HepG2 (cell line): ENCODE results near the gene FAAP20. TPM values are rescaled to one million over a fixed set of nuclear protein-coding genes. Genes with fewer than 3 reads are reported as not detected.

Experiments
- DNMT1 ChIP-seq: sonication (generic); formaldehyde crosslinking; IDR thresholded peaks from 2 replicates; pipeline ENCODE4 v1.5.1; 2020; ENCODE audit warnings: mild to moderate bottlenecking, missing genetic modification reagents
- EEA1 ChIP-seq: sonication (generic); formaldehyde crosslinking; IDR thresholded peaks from 2 replicates; pipeline ENCODE4 v1.5.1; 2020; ENCODE audit warnings: mild to moderate bottlenecking, missing genetic modification reagents, borderline replicate concordance
- ELK4 ChIP-seq: sonication (generic); formaldehyde crosslinking; IDR thresholded peaks from 2 replicates; pipeline ENCODE4 v1.9.0; 2021; ENCODE audit warnings: missing genetic modification reagents, borderline replicate concordance
- FOXA1 ChIP-seq, 2 experiments: fragments of 450-650 bp in 1 of 2; sonication (generic) in 1 of 2; formaldehyde crosslinking in 1 of 2; IDR thresholded peaks; 2 replicates each; pipeline versions ENCODE4 v1.4.0 to v1.6.1; 2016 to 2020; ENCODE audit warnings: missing genetic modification reagents in 1 of 2
- GMEB2 ChIP-seq: IDR thresholded peaks from 2 replicates; pipeline ENCODE4 v1.6.1; 2016; ENCODE audit warnings: missing biosample characterization, missing genetic modification reagents, low read depth
- HNRNPL ChIP-seq: fragments of 200-400 bp; formaldehyde crosslinking; IDR thresholded peaks from 2 replicates; pipeline ENCODE4 v1.6.1; 2017; ENCODE audit warnings: mild to moderate bottlenecking, low read depth, low read length
- HOXD1 ChIP-seq: sonication (generic); formaldehyde crosslinking; IDR thresholded peaks from 2 replicates; pipeline ENCODE4 v1.5.0; 2020; ENCODE audit warnings: missing genetic modification reagents
- KDM5A ChIP-seq: fragments of 200-600 bp; sonication (generic); IDR thresholded peaks from 2 replicates; pipeline ENCODE4 v1.7.0; 2018; ENCODE audit warnings: antibody characterized with exemption, mild to moderate bottlenecking, low read length, borderline replicate concordance
- KLF16 ChIP-seq, 2 experiments: sonication (generic) in 1 of 2; formaldehyde crosslinking in 1 of 2; IDR thresholded peaks; 2 replicates each; pipeline versions ENCODE4 v1.6.1 to v1.8.0; 2016 to 2023; ENCODE audit warnings: missing genetic modification reagents in 2 of 2, missing compliant biosample characterization in 1 of 2
- MED8 ChIP-seq: sonication (generic); formaldehyde crosslinking; IDR thresholded peaks from 2 replicates; pipeline ENCODE4 v1.8.1; 2023; ENCODE audit warnings: mild to moderate bottlenecking, missing genetic modification reagents; ENCODE audit not compliant: insufficient replicate concordance
- MTA3 ChIP-seq: sonication (generic); formaldehyde crosslinking; IDR thresholded peaks from 2 replicates; pipeline ENCODE4 v1.4.0; 2020; ENCODE audit warnings: missing genetic modification reagents
- MXD4 ChIP-seq: IDR thresholded peaks from 2 replicates; pipeline ENCODE4 v1.6.1; 2016; ENCODE audit warnings: mild to moderate bottlenecking, missing biosample characterization, missing genetic modification reagents
- NFYB ChIP-seq: sonication (generic); formaldehyde crosslinking; IDR thresholded peaks from 2 replicates; pipeline ENCODE4 v1.4.0; 2020; ENCODE audit warnings: missing genetic modification reagents
- RARA ChIP-seq: IDR thresholded peaks from 2 replicates; pipeline ENCODE4 v1.6.1; 2016; ENCODE audit warnings: missing genetic modification reagents, missing compliant biosample characterization
- RELA ChIP-seq: sonication (generic); formaldehyde crosslinking; IDR thresholded peaks from 2 replicates; pipeline ENCODE4 v1.4.0; 2020; ENCODE audit warnings: missing genetic modification reagents
- SALL2 ChIP-seq: sonication (generic); formaldehyde crosslinking; IDR thresholded peaks from 2 replicates; pipeline ENCODE4 v1.8.1; 2023; ENCODE audit warnings: mild to moderate bottlenecking, missing genetic modification reagents, inconsistent platforms
- SP1 ChIP-seq, 2 experiments: fragments of 450-650 bp in 1 of 2; sonication (generic) in 1 of 2; formaldehyde crosslinking in 1 of 2; IDR thresholded peaks; 2 replicates each; pipeline versions ENCODE4 v1.4.0 to v1.6.1; 2016 to 2020; ENCODE audit warnings: missing genetic modification reagents in 1 of 2
- ZBTB7B ChIP-seq: sonication (generic); formaldehyde crosslinking; IDR thresholded peaks from 2 replicates; pipeline ENCODE4 v1.4.0; 2020; ENCODE audit warnings: missing genetic modification reagents
- ZFP36L2 ChIP-seq: sonication (generic); formaldehyde crosslinking; IDR thresholded peaks from 2 replicates; pipeline ENCODE4 v1.4.0; 2020; ENCODE audit warnings: missing genetic modification reagents
- ZFP91 ChIP-seq: sonication (generic); formaldehyde crosslinking; IDR thresholded peaks from 2 replicates; pipeline ENCODE4 v1.9.0; 2022; ENCODE audit warnings: missing genetic modification reagents, mild to moderate bottlenecking, borderline replicate concordance
- ZMYM3 ChIP-seq: sonication (generic); formaldehyde crosslinking; IDR thresholded peaks from 2 replicates; pipeline ENCODE4 v1.5.1; 2020; ENCODE audit warnings: mild to moderate bottlenecking, missing genetic modification reagents
- ZNF251 ChIP-seq: sonication (generic); formaldehyde crosslinking; IDR thresholded peaks from 2 replicates; pipeline ENCODE4 v1.9.0; 2021; ENCODE audit warnings: mild to moderate bottlenecking, missing genetic modification reagents
- ZNF550 ChIP-seq: sonication (generic); formaldehyde crosslinking; IDR thresholded peaks from 2 replicates; pipeline ENCODE4 v1.4.0; 2020; ENCODE audit warnings: mild to moderate bottlenecking, missing genetic modification reagents, borderline replicate concordance
- ZNF883 ChIP-seq: sonication (generic); formaldehyde crosslinking; IDR thresholded peaks from 2 replicates; pipeline ENCODE4 v1.5.1; 2020; ENCODE audit warnings: mild to moderate bottlenecking, missing genetic modification reagents; ENCODE audit errors: not compliant biosample characterization
- polyA plus RNA-seq, 8 experiments: library from polyadenylated mRNA; depleted of rRNA in 3 of 8; stranded (reverse) in 7 of 8; unstranded in 1 of 8; fragments of >200 nt; fragmentation: Illumina TruSeq in 4 of 8; extraction: Trizol in 4 of 8; gene quantifications; 2 replicates each; pipeline versions ENCODE4 v1.2.1 to v1.2.3, GENCODE V29; 2011 to 2016; ENCODE audit warnings: low read depth in 4 of 8, missing spikeins in 1 of 8, mixed read lengths in 1 of 8; ENCODE audit not compliant: insufficient read depth in 1 of 8
- total RNA-seq, 5 experiments: library from RNA; depleted of rRNA; stranded (reverse); fragments of >200 nt; fragmentation: Illumina TruSeq; extraction: Trizol; gene quantifications; 2 replicates each; pipeline ENCODE4 v1.2.3, GENCODE V29; 2016; ENCODE audit warnings: low read depth in 1 of 5

Gene FAAP20
- total and polyA plus RNA-seq, 2 of the 13 experiments (the other 11 are each of a cell fraction or from before 2014, with no cell fraction given): 9.6 to 10.8 TPM

GRCh38 chr1:2214541-2215241 lies 20.1 kb upstream of the FAAP20 start (continued):
- peak; percentile 45 for TF ChIP-seq ZFP91
- TF ChIP-seq ZNF550 (CRISPR knock-in tag): peak; percentile 52; the same call in 1 of the 2 replicates
- peak; percentile 55; the same call in 1 of the 2 replicates for TF ChIP-seq NFYB (CRISPR knock-in tag)
- no peak for TF ChIP-seq KLF16 (CRISPR knock-in tag; IDR thresholded peaks at IDR 0.05)
- peak; percentile 32; the same call in 1 of the 2 replicates for TF ChIP-seq ZMYM3 (CRISPR knock-in tag)
- TF ChIP-seq RARA: no peak
- peak; percentile 25 for TF ChIP-seq MED8 (CRISPR knock-in tag)
- 0 out of 2 replicates have a peak, but pooled peaks have one; percentile 24 for TF ChIP-seq DNMT1 (CRISPR knock-in tag)
- TF ChIP-seq HNRNPL: peak; percentile 91; the same call in 1 of the 2 replicates
- no peak for TF ChIP-seq MTA3 (CRISPR knock-in tag)
- no peak for TF ChIP-seq SALL2 (CRISPR knock-in tag)
- TF ChIP-seq ZFP36L2 (CRISPR knock-in tag): no peak
- TF ChIP-seq MXD4 (CRISPR knock-in tag): no peak
- TF ChIP-seq GMEB2 (CRISPR knock-in tag): no peak
- TF ChIP-seq SP1 (IDR thresholded peaks at IDR 0.05): no peak
- TF ChIP-seq SP1 (CRISPR knock-in tag; IDR thresholded peaks at IDR 0.05): no peak
- 0 out of 2 replicates have a peak, but pooled peaks have one; percentile 23 for TF ChIP-seq RELA (CRISPR knock-in tag)
- TF ChIP-seq ZNF251 (CRISPR knock-in tag): no peak
- 0 out of 2 replicates have a peak, but pooled peaks have one; percentile 40 for TF ChIP-seq ZBTB7B (CRISPR knock-in tag)
- TF ChIP-seq KDM5A: no peak
- no peak for TF ChIP-seq ELK4
- no peak for TF ChIP-seq FOXA1 (IDR thresholded peaks at IDR 0.05)
- TF ChIP-seq FOXA1 (CRISPR knock-in tag; IDR thresholded peaks at IDR 0.05): 0 out of 2 replicates have a peak, but pooled peaks have one; percentile 5
- no peak for TF ChIP-seq HOXD1 (CRISPR knock-in tag)
- TF ChIP-seq ZNF883 (CRISPR knock-in tag): no peak
- 0 out of 2 replicates have a peak, but pooled peaks have one; percentile 49 for TF ChIP-seq EEA1 (CRISPR knock-in tag)
